Measurements from ENCODE around the gene GASK1A.
"Not testable (repeated sequence)": the region's sequence is repeated elsewhere in the genome, so short reads cannot be mapped to it uniquely, and the experiment has no call there.

The GASK1A gene

GRCh38 chr3:43043071-43043766 lies 64.1 kb downstream of the GASK1A start (continued):
- no peak for TF ChIP-seq TOX (CRISPR knock-in tag; IDR thresholded peaks at IDR 0.05; ENCODE audit: borderline replicate concordance)

- no peak for TF ChIP-seq TOX (CRISPR knock-in tag; IDR thresholded peaks at IDR 0.05; ENCODE audit: borderline replicate concordance)
- TF ChIP-seq CSDC2 (CRISPR knock-in tag; IDR thresholded peaks at IDR 0.05): no peak
- TF ChIP-seq BACH2 (CRISPR knock-in tag; IDR thresholded peaks at IDR 0.05; ENCODE audit: borderline replicate concordance): no peak
- no peak for TF ChIP-seq OSR1 (CRISPR knock-in tag; IDR thresholded peaks at IDR 0.05)
- TF ChIP-seq ARNTL (CRISPR knock-in tag; IDR thresholded peaks at IDR 0.05; ENCODE audit: borderline replicate concordance, low read depth): no peak
- no peak for TF ChIP-seq ZNF8 (CRISPR knock-in tag; IDR thresholded peaks at IDR 0.05)
- TF ChIP-seq ZFP3 (CRISPR knock-in tag; IDR thresholded peaks at IDR 0.05): no peak
- no peak for TF ChIP-seq POU6F1 (CRISPR knock-in tag; IDR thresholded peaks at IDR 0.05; ENCODE audit: borderline replicate concordance, low read depth)
- TF ChIP-seq PPARA (CRISPR knock-in tag; IDR thresholded peaks at IDR 0.05; ENCODE audit: borderline replicate concordance): no peak
- no peak for TF ChIP-seq RARB (CRISPR knock-in tag; IDR thresholded peaks at IDR 0.05)
- ATAC-seq: no peak
Measured at GRCh38 chr3:43043793-43044192, 64.7 kb downstream of the GASK1A start.

GRCh38 chr3:43045079-43045478 lies 66.0 kb downstream of the GASK1A start:
- ATAC-seq: not testable (repeated sequence)

- TF ChIP-seq CSDC2 (CRISPR knock-in tag; IDR thresholded peaks at IDR 0.05): no peak
- TF ChIP-seq ARNTL (CRISPR knock-in tag; IDR thresholded peaks at IDR 0.05; ENCODE audit: borderline replicate concordance, low read depth): no peak
- TF ChIP-seq OSR1 (CRISPR knock-in tag; IDR thresholded peaks at IDR 0.05): no peak
- TF ChIP-seq CSRNP3 (CRISPR knock-in tag; IDR thresholded peaks at IDR 0.05): no peak
- TF ChIP-seq TOX (CRISPR knock-in tag; IDR thresholded peaks at IDR 0.05; ENCODE audit: borderline replicate concordance): no peak
- TF ChIP-seq ZC3H10 (CRISPR knock-in tag; IDR thresholded peaks at IDR 0.05): no peak
- TF ChIP-seq TCF4 (CRISPR knock-in tag; IDR thresholded peaks at IDR 0.05; ENCODE audit: borderline replicate concordance): no peak
- no peak for TF ChIP-seq PPARA (CRISPR knock-in tag; IDR thresholded peaks at IDR 0.05; ENCODE audit: borderline replicate concordance)
- no peak for TF ChIP-seq ESRRG (CRISPR knock-in tag; IDR thresholded peaks at IDR 0.05)
- TF ChIP-seq ZFP30 (CRISPR knock-in tag; IDR thresholded peaks at IDR 0.05): no peak
- no peak for TF ChIP-seq ZNF8 (CRISPR knock-in tag; IDR thresholded peaks at IDR 0.05)
- ATAC-seq: no peak
Measured at GRCh38 chr3:43046583-43046982, 67.5 kb downstream of the GASK1A start.

- TF ChIP-seq BACH2 (CRISPR knock-in tag; IDR thresholded peaks at IDR 0.05; ENCODE audit: borderline replicate concordance) (no peak), ESRRG (CRISPR knock-in tag; IDR thresholded peaks at IDR 0.05) (no peak), ZNF8 (CRISPR knock-in tag; IDR thresholded peaks at IDR 0.05) (no peak), CSDC2 (CRISPR knock-in tag; IDR thresholded peaks at IDR 0.05) (no peak), TOX (CRISPR knock-in tag; IDR thresholded peaks at IDR 0.05; ENCODE audit: borderline replicate concordance) (no peak), PATZ1 (CRISPR knock-in tag; IDR thresholded peaks at IDR 0.05; ENCODE audit: borderline replicate concordance) (no peak), ZNF70 (CRISPR knock-in tag; IDR thresholded peaks at IDR 0.05) (no peak), CSRNP3 (CRISPR knock-in tag; IDR thresholded peaks at IDR 0.05) (no peak), ISL1 (CRISPR knock-in tag; IDR thresholded peaks at IDR 0.05) (no peak), ZC3H10 (CRISPR knock-in tag; IDR thresholded peaks at IDR 0.05) (no peak), ZFP3 (CRISPR knock-in tag; IDR thresholded peaks at IDR 0.05) (no peak), POU6F1 (CRISPR knock-in tag; IDR thresholded peaks at IDR 0.05; ENCODE audit: borderline replicate concordance, low read depth) (no peak), ZFP30 (CRISPR knock-in tag; IDR thresholded peaks at IDR 0.05) (no peak), GLIS3 (CRISPR knock-in tag; IDR thresholded peaks at IDR 0.05) (no peak), OSR1 (CRISPR knock-in tag; IDR thresholded peaks at IDR 0.05) (no peak), PPARA (CRISPR knock-in tag; IDR thresholded peaks at IDR 0.05; ENCODE audit: borderline replicate concordance) (no peak), TSHZ2 (CRISPR knock-in tag; IDR thresholded peaks at IDR 0.05) (no peak), TCF4 (CRISPR knock-in tag; IDR thresholded peaks at IDR 0.05; ENCODE audit: borderline replicate concordance) (no peak)
- no peak for ATAC-seq
Measured at GRCh38 chr3:43048470-43048869, 69.4 kb downstream of the GASK1A start.

Data from SK-N-SH treated with all-trans-retinoic acid at 6 μM for 48 hours (cell line).